Measurements from ENCODE around the gene HTT. TPM values are rescaled to one million over a fixed set of nuclear protein-coding genes. Genes with fewer than 3 reads are reported as not detected.
A peak's percentile ranks its signal among the peaks of the same experiment; 100 is the strongest.

Gene HTT
- total RNA-seq, 2 experiments from 2014 or later = 52.2 to 72.7 TPM

DNA sequence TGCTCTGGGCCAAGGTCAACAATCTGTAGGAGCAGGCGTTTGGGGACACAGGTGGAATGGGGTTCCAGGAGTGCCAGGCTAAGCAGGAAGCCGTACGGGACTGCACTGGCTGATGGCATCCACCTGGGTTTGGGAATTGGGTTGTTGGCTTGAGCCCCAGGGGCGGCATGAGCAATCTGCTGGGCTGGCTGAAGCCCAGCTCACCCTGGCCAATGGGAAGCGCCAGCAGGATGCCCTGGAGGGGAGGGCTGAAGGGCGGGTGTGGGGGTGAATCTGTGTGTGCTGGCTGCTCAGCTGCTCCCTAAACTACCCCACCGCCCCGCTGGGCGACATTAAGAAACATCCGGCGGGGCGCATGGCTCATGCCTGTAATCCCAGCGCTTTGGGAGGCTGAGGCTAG is 209.4 kb downstream of the HTT start:
- Mint-ChIP-seq H3K9me3 (ENCODE audit: low read depth) (no peaks in the 10 kb centered on the region), H3K27me3 (peaks cover 32% of the 10 kb centered on the region), H3K4me3 (no peak overlapping the region), H3K36me3 (peaks cover 1% of the 10 kb centered on the region), H3K27ac (no peak overlapping the region), H3K4me1 (peaks cover 3% of the 10 kb centered on the region)
- ATAC-seq = no peak
- no peak for DNase-seq
- CTCF ChIA-PET = no interaction called here

DNA sequence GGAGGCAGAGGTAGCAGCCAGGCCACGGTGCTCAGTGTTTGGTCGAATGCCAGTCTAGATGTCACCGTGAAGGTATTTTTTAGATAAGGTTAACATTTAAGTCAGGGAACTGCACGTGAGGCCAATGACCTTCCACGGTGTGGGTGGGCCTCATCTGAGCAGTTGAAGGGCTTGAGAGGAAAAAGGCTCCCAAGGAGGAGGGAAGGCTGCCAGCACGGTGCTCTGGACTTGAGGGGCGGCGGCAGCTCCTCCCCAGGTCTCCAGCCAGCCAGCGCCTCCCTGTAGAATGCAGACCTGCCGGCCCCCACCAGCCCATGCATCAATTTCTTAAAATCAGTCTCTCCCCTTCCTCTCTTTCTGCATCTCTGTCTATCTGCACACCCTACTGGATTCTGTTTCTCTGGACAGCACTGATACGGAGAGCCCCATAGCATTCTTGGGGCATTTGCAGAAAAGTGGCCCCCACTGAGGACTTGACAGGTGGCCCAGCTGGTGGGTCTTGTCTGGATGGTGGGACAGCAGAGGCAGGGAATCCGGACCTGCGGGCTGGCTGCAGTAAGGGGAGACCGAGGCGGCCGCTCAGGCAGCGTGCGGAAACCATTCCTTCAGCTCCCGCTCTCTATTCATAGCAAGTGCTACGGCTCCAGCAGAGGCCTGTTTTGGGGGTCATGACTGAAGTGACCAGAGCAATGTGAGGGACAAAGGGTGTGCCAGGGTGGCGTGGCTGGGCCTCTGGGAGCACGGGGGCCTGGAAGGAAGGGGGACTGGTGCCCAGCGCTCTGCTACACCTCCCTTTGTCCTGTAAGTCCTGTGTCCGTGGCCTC is 210.5 kb downstream of the HTT start:
- no peaks in the 10 kb centered on the region for H3K36me3 Mint-ChIP-seq
- ATAC-seq (no peak), DNase-seq (peak; percentile 37)
- peaks cover 3% of the 10 kb centered on the region for H3K4me1 Mint-ChIP-seq
- H3K9me3 Mint-ChIP-seq (ENCODE audit: low read depth) = no peaks in the 10 kb centered on the region
- no peak overlapping the region for H3K27ac Mint-ChIP-seq
- H3K27me3 Mint-ChIP-seq = peaks cover 36% of the 10 kb centered on the region
- H3K4me3 Mint-ChIP-seq = no peak overlapping the region
- CTCF ChIA-PET = no interaction called here

DNA sequence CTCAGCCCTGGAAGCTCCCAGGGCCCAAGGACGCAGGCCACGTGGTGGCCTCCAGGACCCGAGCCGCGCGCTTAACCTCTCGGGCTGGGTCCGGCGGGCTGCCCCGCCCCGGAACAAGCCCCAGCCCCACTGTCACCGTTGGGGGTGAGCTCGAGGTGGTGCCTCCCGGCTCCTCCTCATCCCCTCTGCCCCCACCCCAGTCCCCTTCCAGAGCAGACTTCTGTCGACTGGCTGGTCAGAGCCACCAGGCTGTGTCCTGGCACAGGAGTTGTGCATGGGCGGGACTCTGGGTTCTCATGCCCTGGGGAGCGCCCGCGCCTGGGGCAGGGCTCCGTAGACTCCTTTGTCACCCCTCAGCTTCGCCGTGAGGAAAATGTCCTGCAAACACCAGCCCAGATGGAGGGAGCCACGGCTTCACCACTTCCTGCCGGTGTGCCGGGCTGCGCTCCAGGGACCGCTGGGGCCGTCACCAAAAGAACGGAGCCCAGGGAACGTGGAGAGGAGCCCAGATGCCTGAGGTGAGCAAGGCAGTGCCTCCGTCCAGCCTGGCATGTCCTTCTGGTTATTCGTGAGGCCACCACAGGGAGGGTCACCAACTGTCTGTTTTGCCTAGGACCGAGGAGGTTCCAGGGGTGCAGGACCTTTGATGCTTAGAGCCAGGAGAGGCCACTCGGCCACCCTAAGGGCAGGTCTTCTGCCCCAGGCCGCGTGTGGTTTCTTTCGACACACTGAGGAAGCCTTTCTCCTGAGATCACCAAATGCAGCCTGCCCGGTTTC is 211.3 kb downstream of the HTT start:
- Mint-ChIP-seq H3K27ac (no peak overlapping the region), H3K27me3 (peaks cover 38% of the 10 kb centered on the region), H3K4me3 (no peak overlapping the region), H3K4me1 (peaks cover 3% of the 10 kb centered on the region), H3K36me3 (no peaks in the 10 kb centered on the region), H3K9me3 (ENCODE audit: low read depth) (no peaks in the 10 kb centered on the region)
- ATAC-seq (no peak), DNase-seq (peak; percentile 39)
- CTCF ChIA-PET = no interaction called here

DNA sequence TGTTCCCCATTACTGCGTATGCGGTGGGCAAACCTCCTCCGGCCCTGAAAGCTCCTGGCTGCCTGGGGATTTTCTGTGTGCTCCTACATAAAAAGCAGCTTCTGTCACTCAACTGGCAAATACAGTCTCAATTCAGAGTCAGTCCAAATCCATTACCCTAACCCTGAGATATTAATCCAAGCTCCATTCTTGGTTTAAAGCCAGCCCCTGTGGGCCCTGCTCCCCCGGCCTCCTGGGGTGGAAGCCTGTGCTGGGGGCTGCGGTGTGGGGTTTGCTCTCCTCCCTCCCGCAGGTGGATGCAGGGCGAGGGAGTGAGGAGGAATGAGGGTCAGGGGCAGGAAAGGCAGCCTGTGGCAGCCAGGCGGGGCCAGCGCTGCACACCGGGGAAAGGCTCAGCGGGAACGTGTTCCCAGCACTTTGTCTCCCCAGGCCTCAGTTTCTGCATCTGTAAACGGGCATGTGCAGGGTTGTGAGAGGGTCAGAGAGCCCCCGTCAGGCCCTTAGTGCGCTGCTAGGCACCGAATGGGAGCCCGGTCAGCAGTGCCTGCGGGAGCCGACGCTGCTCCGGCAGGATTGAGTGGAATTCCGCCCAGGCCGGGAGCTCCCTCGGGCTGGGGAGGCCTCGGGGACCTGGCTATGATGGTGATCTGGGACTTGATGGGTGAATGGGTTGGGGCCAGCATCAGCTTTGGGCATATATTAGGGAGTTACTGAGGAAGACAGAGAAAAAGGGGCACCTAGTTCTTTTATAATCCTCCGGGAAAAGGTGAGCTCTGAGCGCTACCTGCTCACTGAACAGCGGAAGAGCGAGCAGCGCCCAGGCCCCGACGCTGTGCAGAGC is 212.1 kb downstream of the HTT start:
- no peaks in the 10 kb centered on the region for H3K36me3 Mint-ChIP-seq
- CTCF ChIA-PET = no interaction called here
- no peak overlapping the region for H3K4me3 Mint-ChIP-seq
- no peaks in the 10 kb centered on the region for H3K9me3 Mint-ChIP-seq (ENCODE audit: low read depth)
- DNase-seq (peak; percentile 23), ATAC-seq (no peak)
- peaks cover 42% of the 10 kb centered on the region for H3K27me3 Mint-ChIP-seq
- peaks cover 4% of the 10 kb centered on the region for H3K4me1 Mint-ChIP-seq
- no peak overlapping the region for H3K27ac Mint-ChIP-seq

DNA sequence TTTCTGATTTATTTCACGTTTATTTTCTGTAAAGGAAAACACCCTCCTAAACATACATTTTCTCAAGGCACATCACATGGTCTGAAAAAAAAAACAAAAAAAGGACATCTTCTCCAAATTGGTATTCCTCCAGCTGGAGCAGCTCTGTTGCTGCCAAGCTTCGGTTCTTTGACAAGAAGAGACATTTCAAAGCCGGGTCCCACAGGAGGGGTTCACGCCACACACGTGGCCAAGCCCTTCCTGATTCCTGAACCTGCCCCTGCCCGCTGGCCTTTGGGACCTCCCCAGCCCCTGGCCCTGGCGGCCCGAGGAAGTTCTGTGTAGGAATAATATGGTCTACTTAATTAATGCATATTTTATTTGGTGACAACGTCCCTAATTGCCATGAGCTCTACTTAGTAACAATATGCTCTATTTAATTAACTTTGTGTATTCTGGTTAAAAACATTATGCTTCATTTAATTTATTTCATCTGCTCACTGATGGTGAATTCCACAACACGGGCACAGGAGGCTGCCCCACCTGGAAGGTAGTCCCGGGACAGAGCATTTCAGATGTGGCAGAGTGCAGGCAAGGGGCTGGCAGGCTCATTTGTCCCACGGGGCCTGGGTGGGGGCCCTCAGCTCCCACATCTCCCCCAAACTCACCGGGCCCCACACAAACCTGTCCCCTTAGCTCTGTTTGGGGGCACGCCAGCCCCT is 212.9 kb downstream of the HTT start:
- no peak overlapping the region for H3K4me3 Mint-ChIP-seq
- CTCF ChIA-PET = no interaction called here
- H3K36me3 Mint-ChIP-seq = no peaks in the 10 kb centered on the region
- ATAC-seq = no peak
- DNase-seq = peak; percentile 33
- no peaks in the 10 kb centered on the region for H3K9me3 Mint-ChIP-seq (ENCODE audit: low read depth)
- peaks cover 9% of the 10 kb centered on the region for H3K4me1 Mint-ChIP-seq
- no peak overlapping the region for H3K27ac Mint-ChIP-seq
- peaks cover 43% of the 10 kb centered on the region for H3K27me3 Mint-ChIP-seq

DNA sequence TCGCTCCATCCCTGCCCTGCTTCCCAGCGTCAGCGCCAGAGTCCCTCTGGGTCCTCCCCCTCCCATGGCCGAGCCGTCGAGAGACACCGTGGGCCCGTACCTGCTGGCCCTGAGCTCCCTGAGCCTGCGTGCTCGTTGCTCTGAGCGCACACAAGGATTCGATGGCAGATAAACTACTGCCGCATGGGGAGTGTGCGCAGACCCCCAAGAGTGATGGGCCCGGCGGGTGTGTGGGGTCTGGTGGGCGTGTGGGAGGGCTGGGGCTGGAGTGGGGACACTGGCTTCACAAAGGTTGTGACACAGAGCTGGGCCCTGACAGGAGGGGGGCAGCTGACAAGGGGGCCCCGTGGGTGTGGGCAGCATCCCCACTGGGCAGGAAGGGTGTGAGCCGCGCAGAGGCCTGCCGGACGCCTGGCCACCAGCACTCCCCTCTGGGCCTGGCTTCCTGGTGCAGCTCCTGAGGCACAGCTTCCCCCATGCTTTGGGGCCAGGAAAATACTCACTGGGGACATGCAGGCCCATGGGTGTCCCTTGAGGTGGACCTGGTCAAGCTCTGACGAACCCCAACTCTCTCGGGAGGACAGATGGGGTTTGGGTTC is 213.6 kb downstream of the HTT start:
- Mint-ChIP-seq H3K4me3 (no peak overlapping the region), H3K27ac (no peak overlapping the region), H3K4me1 (peaks cover 9% of the 10 kb centered on the region), H3K27me3 (peaks cover 43% of the 10 kb centered on the region), H3K36me3 (no peaks in the 10 kb centered on the region), H3K9me3 (ENCODE audit: low read depth) (no peaks in the 10 kb centered on the region)
- DNase-seq (peak; percentile 34), ATAC-seq (no peak)
- CTCF ChIA-PET = no interaction called here

DNA sequence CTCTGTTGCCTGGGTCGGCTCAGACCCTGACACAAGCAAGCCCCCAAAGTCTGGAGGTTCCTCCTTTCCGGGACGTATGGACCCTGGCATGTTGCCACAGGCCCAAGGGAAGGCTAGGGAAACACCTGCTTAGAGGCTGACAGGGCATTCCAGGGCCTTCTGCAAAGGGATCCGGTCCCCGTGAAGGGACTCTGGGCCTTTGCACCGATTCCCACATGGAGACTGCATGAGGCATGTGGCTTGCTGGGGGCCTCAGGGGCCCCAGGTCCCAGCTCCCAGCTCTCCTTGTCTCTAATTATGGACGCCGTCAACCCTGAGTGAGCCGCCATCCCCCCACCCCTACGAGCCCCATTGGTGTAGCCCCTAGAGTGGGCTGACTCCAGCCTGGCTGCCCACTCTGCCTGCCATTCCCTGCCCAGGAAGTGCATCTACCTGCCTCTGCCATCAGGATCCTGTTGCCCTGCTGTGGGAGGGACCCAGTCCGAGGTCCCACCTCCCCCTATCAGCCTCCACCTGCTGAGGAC is 214.2 kb downstream of the HTT start:
- Mint-ChIP-seq H3K36me3 (no peaks in the 10 kb centered on the region), H3K27me3 (peaks cover 46% of the 10 kb centered on the region), H3K27ac (no peak overlapping the region), H3K4me3 (no peak overlapping the region), H3K9me3 (ENCODE audit: low read depth) (no peaks in the 10 kb centered on the region), H3K4me1 (peaks cover 9% of the 10 kb centered on the region)
- ATAC-seq (no peak), DNase-seq (peak; percentile 30)
- CTCF ChIA-PET = no interaction called here

DNA sequence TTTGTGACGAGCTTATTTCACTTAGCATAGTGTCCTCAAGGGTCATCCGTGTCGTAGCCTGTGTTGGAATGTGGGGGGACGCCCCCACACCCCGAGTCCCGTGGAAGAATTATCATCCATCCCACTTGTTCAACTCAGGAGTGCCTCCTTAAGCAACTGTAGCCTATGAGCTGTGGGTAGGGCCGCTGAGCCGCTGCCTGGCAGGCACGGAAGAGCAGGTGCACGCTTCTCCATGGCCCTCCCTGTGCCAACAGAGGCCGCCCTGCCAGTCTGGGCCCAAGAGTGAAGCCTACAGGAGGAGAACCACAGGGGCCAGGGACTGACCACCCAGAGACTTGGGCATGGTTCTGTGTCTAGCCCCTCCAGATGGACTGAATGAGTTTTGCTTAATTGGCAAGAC is 216.0 kb downstream of the HTT start:
- CTCF ChIA-PET = interaction anchor here (0.7 to 1.8 kb wide), 4 partner anchors 13 to 257 kb away, joined by 3 to 4 read pairs (median 3); no protein-coding TSS in a partner anchor
- DNase-seq = peak; percentile 32
- Mint-ChIP-seq H3K27ac (no peak overlapping the region), H3K4me1 (peaks cover 9% of the 10 kb centered on the region), H3K27me3 (peaks cover 57% of the 10 kb centered on the region), H3K9me3 (ENCODE audit: low read depth) (no peaks in the 10 kb centered on the region), H3K4me3 (no peak overlapping the region), H3K36me3 (no peaks in the 10 kb centered on the region)
- no peak for ATAC-seq

DNA sequence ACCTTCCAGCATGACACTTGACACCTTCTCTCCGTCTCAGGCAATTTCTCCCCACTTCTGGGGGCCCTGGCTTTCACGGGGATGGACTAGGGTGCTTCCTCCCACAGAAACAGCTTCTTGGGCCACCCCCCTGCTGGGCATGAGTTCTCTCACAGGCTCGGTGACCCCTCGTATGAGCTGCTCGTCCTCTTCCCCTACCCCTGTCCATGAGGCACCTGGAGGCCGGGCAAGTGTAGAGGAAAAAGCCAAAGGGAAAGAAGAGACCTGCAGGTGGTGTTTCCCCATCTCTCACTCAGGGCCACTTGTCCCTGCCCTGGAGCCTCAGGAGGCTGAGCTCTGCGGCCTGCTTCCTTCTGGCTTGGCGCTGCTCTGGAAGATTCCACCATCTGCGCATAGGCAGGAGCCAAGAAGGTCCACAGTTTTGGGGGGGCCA is 216.4 kb downstream of the HTT start:
- H3K4me3 Mint-ChIP-seq = no peak overlapping the region

DNA sequence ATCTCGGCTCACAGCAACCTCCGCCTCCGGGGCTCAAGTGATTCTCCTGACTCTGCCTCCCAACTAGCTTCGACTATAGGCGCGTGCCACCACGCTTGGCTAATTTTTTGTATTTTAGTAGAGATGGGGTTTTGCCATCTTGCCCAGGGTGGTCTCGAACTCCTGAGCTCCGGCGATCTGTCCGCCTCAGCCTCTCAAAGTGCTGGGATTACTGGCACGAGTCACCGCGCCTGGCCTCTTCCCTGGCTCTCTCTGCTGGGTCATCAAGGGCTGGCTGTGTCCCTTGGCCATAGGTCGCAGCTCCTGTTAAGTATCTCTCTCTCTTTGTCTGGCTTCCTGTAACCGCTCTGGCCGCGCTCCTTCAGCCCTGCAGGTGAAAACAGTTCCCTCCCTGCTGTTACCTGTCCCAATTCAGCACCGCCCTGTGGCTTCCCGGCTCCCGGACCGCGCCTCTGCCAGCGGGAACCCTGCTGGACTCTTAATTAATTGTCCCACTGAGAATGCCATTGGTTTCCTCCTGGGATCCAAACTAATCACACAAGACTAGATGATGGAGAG is 217.0 kb downstream of the HTT start:
- Mint-ChIP-seq H3K36me3 (no peaks in the 10 kb centered on the region), H3K4me1 (peaks cover 6% of the 10 kb centered on the region), H3K27me3 (peaks cover 64% of the 10 kb centered on the region), H3K4me3 (peak overlapping the region; percentile 76), H3K27ac (no peak overlapping the region), H3K9me3 (ENCODE audit: low read depth) (no peaks in the 10 kb centered on the region)
- ATAC-seq (no peak), DNase-seq (peak; percentile 39)
- CTCF ChIA-PET = interaction anchor here (0.7 to 2.0 kb wide), 3 partner anchors 12 to 184 kb away, joined by 3 to 7 read pairs (median 4); no protein-coding TSS in a partner anchor

More for the DNA sequence above, 216.4 kb downstream of the HTT start:
- DNase-seq = peak; percentile 28
- CTCF ChIA-PET = interaction anchor here (0.7 to 1.8 kb wide), 4 partner anchors 12 to 257 kb away, joined by 3 to 4 read pairs (median 3); no protein-coding TSS in a partner anchor
- Mint-ChIP-seq H3K27me3 (peaks cover 61% of the 10 kb centered on the region), H3K4me1 (peaks cover 7% of the 10 kb centered on the region), H3K36me3 (no peaks in the 10 kb centered on the region), H3K27ac (no peak overlapping the region), H3K9me3 (ENCODE audit: low read depth) (no peaks in the 10 kb centered on the region)
- ATAC-seq = no peak

DNA sequence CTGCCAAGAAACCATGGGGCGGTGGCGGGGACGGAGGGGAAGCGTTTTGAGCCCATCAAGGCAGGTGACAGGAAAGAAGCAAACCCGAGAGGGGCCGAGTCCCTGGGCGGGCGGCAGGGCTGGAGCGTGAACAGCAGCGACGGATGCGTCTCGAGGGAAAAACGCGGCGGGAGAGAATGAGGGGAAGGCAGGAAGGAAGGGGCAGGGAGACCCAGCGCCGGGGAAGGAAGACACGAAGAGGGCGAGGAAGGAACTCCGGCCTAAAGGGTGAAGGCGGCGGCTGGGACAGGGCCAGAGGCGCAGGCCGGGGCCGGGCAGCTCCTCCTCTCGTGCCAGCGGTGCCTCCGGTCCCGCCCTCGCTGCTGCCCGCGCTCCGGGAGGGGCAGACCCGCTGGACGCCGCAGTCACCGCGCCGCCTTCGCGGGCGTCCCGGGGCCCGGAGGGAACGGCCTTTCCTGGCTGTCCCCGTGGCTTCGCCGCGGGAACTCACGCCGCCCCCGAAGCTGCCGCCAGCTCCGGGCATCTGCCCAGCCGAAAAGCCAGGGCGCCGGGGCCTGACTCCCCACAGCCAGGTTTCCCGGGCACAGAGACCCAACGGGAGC is 217.6 kb downstream of the HTT start:
- Mint-ChIP-seq H3K36me3 (no peaks in the 10 kb centered on the region), H3K4me1 (peaks cover 6% of the 10 kb centered on the region), H3K4me3 (peak overlapping the region; percentile 76), H3K27me3 (peaks cover 66% of the 10 kb centered on the region), H3K27ac (no peak overlapping the region), H3K9me3 (ENCODE audit: low read depth) (no peaks in the 10 kb centered on the region)
- ATAC-seq (peak; percentile 32), DNase-seq (peak; percentile 42)
- CTCF ChIA-PET = interaction anchor here (2.0 kb wide), 1 partner anchor 185 kb away, joined by 7 read pairs; no protein-coding TSS in a partner anchor

All from activated CD8-positive, alpha-beta memory T cell treated with anti-CD3 and anti-CD28 coated beads, Interleukin-2, amount 10 ng/mL, durations not matched to agents 7 days and 5 days (primary cell).